GM12874 (cell line): ENCODE results near the gene IGFBP5.

Source experiments
- TF ChIP-seq, protein P1 (sequence below): IDR thresholded peaks from 2 replicates; pipeline ENCODE4 v1.5.1; 2011; ENCODE audit warnings: low read depth, mild to moderate bottlenecking, control low read depth, low read length, moderate library complexity; ENCODE audit not compliant: insufficient read depth

IGFBP5 gene

DNA sequence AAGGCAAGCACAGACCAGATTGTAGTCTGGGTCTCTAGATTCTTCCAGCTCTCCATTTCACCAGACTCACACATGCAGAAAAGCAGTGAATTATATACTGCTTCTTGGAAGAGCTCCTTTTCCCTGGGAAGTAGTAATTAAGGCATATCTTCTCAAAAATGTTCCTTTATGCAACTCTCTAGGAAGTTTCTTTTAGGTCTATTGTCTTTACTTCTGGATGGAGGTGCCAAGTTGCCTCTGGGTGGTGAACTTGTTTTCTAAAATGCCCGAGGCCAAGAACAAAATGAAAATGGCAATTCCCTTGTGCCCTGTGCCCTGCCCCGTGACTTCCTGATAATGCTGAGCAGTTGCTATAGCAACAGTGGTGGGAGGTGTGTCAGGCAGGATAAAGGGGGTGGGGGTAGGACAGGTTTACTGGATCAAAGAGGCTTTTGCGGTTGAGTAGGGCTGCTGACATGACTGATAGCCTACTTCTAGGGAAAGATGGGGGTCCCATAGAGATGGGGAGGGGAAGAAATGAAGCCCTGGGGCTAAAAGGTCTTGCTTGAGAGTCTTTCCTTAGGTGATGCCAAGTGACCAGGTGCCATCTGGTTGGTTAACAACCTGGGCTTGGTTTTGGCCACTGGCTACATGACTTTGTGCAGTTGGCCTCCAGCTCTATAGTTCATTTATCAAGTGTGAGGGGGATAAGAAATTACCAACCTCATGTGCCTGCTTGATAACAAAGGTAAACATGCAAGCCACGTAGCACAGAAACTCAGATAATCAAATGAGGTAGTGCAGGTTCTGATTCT lies 50.3 kb downstream of the IGFBP5 start:
- TF ChIP-seq, protein P1, sequence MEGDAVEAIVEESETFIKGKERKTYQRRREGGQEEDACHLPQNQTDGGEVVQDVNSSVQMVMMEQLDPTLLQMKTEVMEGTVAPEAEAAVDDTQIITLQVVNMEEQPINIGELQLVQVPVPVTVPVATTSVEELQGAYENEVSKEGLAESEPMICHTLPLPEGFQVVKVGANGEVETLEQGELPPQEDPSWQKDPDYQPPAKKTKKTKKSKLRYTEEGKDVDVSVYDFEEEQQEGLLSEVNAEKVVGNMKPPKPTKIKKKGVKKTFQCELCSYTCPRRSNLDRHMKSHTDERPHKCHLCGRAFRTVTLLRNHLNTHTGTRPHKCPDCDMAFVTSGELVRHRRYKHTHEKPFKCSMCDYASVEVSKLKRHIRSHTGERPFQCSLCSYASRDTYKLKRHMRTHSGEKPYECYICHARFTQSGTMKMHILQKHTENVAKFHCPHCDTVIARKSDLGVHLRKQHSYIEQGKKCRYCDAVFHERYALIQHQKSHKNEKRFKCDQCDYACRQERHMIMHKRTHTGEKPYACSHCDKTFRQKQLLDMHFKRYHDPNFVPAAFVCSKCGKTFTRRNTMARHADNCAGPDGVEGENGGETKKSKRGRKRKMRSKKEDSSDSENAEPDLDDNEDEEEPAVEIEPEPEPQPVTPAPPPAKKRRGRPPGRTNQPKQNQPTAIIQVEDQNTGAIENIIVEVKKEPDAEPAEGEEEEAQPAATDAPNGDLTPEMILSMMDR: no peak

DNA sequence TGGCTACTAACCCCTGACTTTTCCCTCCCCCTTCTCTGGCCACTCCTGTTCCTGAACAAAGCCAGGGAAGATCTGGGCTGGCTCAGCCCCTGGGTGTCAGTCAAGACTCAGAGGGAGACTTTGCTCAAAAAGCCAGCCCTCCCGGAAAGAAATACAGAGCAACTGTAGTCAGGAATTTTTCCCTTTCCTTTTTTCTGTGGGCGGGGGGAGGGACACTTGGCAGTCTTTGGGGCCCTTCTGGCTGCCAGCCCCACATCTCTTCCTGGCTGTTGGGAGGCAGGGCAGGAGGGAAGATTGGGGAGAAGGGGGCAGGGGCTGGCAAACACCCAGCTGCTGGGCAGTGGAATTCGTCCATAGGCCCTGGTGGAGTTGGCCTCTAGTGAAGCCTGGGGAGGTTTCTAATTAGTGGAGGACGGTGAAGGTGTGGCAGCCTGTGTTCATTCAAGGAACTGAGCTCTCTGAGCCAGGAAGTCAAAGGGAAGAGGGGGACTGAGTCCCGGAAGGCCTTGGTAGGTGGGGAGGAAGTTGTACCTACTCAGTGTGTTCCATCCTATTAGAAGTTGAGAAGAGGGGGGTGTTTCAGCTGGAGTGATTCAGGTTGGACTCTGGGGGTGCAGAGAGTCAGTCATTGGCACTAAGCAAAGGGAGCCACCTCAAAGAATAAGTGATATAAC lies 51.2 kb downstream of the IGFBP5 start:
- TF ChIP-seq, protein P1: no peak

DNA sequence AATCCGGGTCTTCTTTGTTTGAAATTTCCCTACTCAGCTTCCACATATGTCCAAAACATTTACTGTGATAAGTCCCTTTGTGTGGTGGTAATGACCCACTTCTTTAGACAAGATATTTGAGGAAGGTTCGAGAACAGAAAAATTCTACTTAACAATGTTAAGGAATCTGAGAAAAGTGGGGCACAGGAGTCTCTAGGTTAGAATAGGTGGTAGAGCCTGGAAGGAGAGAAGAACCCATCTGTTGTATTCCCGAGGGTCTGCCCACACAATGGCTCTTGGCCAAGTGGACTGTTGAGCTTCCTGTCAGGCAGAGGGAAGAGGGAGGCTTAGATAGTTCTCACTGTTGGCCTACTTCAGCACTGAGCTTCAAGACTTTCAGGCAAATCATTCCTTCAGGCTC lies 57.9 kb downstream of the IGFBP5 start:
- TF ChIP-seq, protein P1: no peak

DNA sequence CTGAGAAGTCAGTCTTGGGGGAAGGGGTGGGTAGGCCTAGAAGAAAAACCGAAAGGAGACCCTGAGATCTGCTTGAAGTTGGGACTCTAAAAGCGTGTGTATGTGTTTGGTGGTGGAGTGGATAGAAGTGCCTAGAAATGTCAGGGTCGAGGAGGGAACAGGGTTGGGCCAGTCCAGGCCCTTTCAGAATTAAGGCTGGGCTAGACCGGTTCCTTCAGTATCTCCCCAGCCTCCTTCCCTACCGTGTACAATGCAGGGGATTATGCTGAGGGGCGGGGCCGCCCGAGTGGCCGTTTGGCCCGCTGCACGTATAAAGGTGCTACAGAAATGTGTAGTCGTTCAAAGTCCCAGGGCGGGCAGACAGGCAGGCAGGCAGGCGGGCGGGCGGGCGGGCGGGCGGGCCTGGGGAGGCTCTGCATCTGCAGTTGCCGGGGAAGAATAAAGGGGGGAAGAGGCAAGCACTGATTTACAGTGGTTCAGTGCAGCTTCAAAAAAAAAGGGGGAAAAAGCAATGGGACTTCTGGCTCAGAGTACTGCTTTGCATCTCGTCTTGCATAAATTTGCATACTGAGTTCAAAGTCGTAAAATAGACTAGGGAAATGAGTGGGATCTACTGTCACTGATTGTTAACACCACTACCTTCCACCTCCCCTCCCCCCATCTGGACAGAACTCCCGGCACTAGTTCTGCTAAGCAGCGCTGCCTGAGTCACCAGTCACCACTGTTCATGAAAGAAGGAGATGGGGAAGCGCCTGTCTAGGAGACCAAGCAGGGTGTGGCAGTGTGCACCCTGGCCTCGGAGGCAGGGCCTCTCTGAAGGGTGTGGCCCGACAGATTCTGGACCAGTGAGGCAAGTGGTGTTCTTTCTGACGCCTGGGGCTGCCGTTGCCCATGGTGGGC lies 58.5 kb downstream of the IGFBP5 start:
- TF ChIP-seq, protein P1: no peak

DNA sequence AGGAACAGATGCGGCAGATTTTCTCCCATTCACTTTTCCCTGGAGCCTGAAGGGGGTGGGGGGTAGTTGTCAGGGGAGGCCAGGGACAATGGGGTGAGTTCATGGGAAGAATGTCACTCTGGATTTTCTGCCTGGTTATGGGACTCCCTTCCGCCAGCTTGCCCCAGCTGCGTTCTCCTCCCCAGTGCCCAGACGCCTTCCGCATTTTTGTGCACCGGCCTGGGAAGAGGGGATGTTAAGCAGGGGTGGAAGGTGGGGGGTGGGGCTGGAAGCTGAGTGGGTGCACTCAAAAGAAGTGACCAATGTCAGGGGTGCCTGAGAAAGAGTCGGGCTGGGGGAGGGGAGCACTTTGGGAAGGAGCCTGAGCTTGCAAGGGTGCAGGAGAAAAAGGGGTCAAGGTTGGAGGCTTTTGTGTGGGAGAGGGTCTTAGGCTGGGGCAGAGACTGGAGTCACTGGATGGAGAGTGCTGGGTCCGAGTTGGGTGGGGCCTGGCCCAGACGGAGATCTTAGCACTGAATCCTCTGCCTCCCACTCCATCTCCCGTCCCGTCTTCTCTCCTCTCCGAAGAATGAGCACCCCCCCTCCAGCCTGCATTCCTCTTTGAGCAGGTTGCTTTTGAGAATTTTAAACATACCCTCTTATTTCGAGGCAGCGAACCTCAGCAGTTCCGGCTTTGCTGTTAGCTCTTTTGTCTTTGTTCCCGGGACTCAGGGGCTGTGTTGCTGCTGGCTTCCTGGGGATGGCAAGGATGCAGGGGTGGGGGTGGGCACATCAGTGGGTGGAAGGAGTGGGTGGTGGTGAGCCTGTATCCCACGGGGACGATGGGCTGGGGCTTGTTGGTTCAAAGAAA lies 59.4 kb downstream of the IGFBP5 start:
- TF ChIP-seq, protein P1: no peak

DNA sequence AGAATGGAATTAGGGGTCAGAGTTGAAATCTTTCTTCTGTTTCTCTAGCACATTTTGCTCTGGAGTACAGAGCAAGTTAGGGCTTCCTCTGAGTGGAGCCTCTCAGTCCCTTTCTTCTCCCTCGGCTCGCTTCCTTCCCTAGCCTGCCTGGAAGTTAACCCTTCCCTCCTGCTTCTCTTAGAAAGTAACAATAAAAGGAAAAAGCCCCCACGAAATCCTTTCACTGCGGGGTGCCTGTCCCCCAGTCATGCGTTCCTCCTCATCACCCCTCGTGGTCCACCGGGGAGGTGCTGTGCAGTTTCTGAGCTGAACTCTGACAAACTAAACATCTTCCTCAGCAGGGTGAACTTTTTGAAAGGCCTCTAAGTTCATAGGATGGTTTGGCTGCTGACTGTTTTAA lies 60.2 kb downstream of the IGFBP5 start:
- TF ChIP-seq, protein P1: no peak
